Endothelial cell of umbilical vein (primary cell): ENCODE results near the gene C20orf141.

Experiments used
- EZH2 ChIP-seq: IDR thresholded peaks from 2 replicates; pipeline ENCODE4 v1.6.1; 2012; ENCODE audit warnings: borderline replicate concordance, low read depth, mild to moderate bottlenecking, moderate library complexity, low read length, inconsistent platforms; ENCODE audit not compliant: severe bottlenecking
- FOS ChIP-seq: IDR thresholded peaks from 2 replicates; pipeline ENCODE4 v1.6.1; 2011; ENCODE audit warnings: mild to moderate bottlenecking, low read length, moderate library complexity, borderline replicate concordance; ENCODE audit not compliant: insufficient read depth
- GATA2 ChIP-seq: IDR thresholded peaks from 2 replicates; pipeline ENCODE4 v1.7.0; 2011; ENCODE audit warnings: low read depth, mild to moderate bottlenecking, moderate library complexity, mixed read lengths, low read length; ENCODE audit not compliant: insufficient read length, insufficient read depth
- JUN ChIP-seq: IDR thresholded peaks from 2 replicates; pipeline ENCODE4 v1.6.1; 2011; ENCODE audit warnings: borderline replicate concordance, low read depth; ENCODE audit not compliant: insufficient read length, insufficient read depth
- MYC ChIP-seq: IDR thresholded peaks from one replicate; pipeline ENCODE4 v1.6.1; 2011; ENCODE audit warnings: mild to moderate bottlenecking, low read depth, low read length
- POLR2A ChIP-seq: IDR thresholded peaks from 2 replicates; pipeline ENCODE4 v1.6.1; 2012; ENCODE audit warnings: low read depth, mild to moderate bottlenecking, control low read depth, low read length
- POLR2AphosphoS5 ChIP-seq: IDR thresholded peaks from 2 replicates; pipeline ENCODE4 v1.6.1; 2012; ENCODE audit warnings: low read depth, mild to moderate bottlenecking, control low read depth, low read length, moderate library complexity; ENCODE audit not compliant: insufficient read depth
- TF ChIP-seq, protein P1 (sequence below), 2 donors: IDR thresholded peaks; 1 replicate in 1 of 2; 2 replicates in 1 of 2; pipeline ENCODE4 v1.5.1; 2011; ENCODE audit warnings: low read length in 2 of 2, mild to moderate bottlenecking in 2 of 2, moderate library complexity in 2 of 2, control low read depth in 1 of 2, inconsistent platforms in 1 of 2, low read depth in 1 of 2; ENCODE audit not compliant: insufficient read depth in 1 of 2; ENCODE audit errors: extremely low read depth in 1 of 2
- TF ChIP-seq, protein P2 (sequence below): IDR thresholded peaks from 2 replicates; pipeline ENCODE4 v1.6.1; 2011; ENCODE audit not compliant: insufficient read depth, insufficient read length

DNA sequence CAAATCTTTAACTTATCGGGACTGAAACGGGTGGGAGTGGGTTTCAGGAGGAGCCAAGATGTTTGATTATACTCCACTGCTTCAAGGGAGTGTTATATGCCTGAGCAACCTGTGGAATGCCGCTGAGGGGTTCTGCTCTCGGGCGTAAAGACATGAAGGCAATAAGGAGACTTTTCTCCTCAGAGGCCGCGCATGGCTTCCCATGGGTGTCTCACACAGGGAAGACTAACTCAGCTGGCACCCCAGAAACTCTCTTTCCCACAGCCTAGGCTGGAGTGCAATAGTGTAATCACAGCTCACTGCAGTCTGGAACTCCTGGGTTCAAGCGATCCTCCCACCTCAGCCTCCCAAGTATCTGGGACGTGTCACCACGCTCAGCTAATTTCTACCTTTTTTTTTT is 5.1 kb upstream of the C20orf141 start:
- TF ChIP-seq MYC, result no peak
- TF ChIP-seq POLR2A, result no peak
- TF ChIP-seq, protein P1, sequence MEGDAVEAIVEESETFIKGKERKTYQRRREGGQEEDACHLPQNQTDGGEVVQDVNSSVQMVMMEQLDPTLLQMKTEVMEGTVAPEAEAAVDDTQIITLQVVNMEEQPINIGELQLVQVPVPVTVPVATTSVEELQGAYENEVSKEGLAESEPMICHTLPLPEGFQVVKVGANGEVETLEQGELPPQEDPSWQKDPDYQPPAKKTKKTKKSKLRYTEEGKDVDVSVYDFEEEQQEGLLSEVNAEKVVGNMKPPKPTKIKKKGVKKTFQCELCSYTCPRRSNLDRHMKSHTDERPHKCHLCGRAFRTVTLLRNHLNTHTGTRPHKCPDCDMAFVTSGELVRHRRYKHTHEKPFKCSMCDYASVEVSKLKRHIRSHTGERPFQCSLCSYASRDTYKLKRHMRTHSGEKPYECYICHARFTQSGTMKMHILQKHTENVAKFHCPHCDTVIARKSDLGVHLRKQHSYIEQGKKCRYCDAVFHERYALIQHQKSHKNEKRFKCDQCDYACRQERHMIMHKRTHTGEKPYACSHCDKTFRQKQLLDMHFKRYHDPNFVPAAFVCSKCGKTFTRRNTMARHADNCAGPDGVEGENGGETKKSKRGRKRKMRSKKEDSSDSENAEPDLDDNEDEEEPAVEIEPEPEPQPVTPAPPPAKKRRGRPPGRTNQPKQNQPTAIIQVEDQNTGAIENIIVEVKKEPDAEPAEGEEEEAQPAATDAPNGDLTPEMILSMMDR (IDR thresholded peaks at IDR 0.05; ENCODE audit: extremely low read depth in 1 of 2, insufficient read depth in 1 of 2, low read depth in 1 of 2, low read length in 2 of 2), result no peak
- no peak for TF ChIP-seq POLR2AphosphoS5
- TF ChIP-seq JUN, result no peak
- TF ChIP-seq EZH2, result no peak
- TF ChIP-seq GATA2, result no peak
- TF ChIP-seq, protein P2, sequence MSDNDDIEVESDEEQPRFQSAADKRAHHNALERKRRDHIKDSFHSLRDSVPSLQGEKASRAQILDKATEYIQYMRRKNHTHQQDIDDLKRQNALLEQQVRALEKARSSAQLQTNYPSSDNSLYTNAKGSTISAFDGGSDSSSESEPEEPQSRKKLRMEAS, result no peak
- TF ChIP-seq FOS, result no peak
